ENCODE data around the gene VEZF1.

VEZF1 gene

GRCh38 chr17:57935833-57936807 is 51.9 kb downstream of the VEZF1 start:
- Mint-ChIP-seq H3K9me3 (no peaks in the 10 kb centered on the region), H3K27ac (peak overlapping the region; percentile 93)
- peak; percentile 43 for DNase-seq

GRCh38 chr17:57931488-57932137 is 56.4 kb downstream of the VEZF1 start:
- H3K27me3 Mint-ChIP-seq (ENCODE audit: low read depth, poor library complexity) = no peaks in the 10 kb centered on the region
- no peak for DNase-seq
- H3K4me1 Mint-ChIP-seq = peaks cover 84% of the 10 kb centered on the region
- peak overlapping the region; percentile 92 for H3K27ac Mint-ChIP-seq
- H3K36me3 Mint-ChIP-seq (ENCODE audit: low read depth) = no peaks in the 10 kb centered on the region
- H3K4me3 Mint-ChIP-seq = no peak overlapping the region
- no peaks in the 10 kb centered on the region for H3K9me3 Mint-ChIP-seq
- TF ChIP-seq, protein P1, sequence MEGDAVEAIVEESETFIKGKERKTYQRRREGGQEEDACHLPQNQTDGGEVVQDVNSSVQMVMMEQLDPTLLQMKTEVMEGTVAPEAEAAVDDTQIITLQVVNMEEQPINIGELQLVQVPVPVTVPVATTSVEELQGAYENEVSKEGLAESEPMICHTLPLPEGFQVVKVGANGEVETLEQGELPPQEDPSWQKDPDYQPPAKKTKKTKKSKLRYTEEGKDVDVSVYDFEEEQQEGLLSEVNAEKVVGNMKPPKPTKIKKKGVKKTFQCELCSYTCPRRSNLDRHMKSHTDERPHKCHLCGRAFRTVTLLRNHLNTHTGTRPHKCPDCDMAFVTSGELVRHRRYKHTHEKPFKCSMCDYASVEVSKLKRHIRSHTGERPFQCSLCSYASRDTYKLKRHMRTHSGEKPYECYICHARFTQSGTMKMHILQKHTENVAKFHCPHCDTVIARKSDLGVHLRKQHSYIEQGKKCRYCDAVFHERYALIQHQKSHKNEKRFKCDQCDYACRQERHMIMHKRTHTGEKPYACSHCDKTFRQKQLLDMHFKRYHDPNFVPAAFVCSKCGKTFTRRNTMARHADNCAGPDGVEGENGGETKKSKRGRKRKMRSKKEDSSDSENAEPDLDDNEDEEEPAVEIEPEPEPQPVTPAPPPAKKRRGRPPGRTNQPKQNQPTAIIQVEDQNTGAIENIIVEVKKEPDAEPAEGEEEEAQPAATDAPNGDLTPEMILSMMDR (IDR thresholded peaks at IDR 0.05) = no peak

More at GRCh38 chr17:57935833-57936807, 51.9 kb downstream of the VEZF1 start:
- Mint-ChIP-seq H3K4me3 (peak overlapping the region; percentile 57), H3K27me3 (ENCODE audit: low read depth, poor library complexity) (peaks cover 13% of the 10 kb centered on the region), H3K36me3 (ENCODE audit: low read depth) (no peaks in the 10 kb centered on the region), H3K4me1 (peaks cover 70% of the 10 kb centered on the region)
- TF ChIP-seq, protein P1 (IDR thresholded peaks at IDR 0.05) = no peak

DNA sequence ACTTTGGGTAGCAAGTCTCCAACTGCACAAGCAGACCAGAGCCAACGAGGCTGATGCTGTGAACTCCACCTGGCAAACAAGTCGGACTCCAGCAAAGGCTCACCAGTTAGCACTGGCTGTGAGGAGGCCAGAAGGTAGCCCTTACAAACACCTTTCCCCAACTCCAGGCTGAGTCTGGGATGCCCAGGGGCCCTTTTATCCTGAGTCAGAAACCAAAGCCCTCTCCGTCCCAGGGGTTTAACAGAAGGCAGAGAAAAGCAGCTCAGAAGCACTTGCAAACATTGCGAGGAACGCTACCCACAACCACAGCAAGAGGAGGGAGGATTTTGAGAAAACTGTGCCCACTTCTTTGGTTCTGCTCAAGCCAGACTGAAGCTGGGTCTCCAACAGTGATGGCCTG is 57.8 kb downstream of the VEZF1 start:
- Mint-ChIP-seq H3K4me1 (peaks cover 84% of the 10 kb centered on the region), H3K27ac (peak overlapping the region; percentile 55), H3K9me3 (no peaks in the 10 kb centered on the region), H3K4me3 (no peak overlapping the region), H3K27me3 (ENCODE audit: low read depth, poor library complexity) (no peaks in the 10 kb centered on the region), H3K36me3 (ENCODE audit: low read depth) (no peaks in the 10 kb centered on the region)
- DNase-seq = no peak
- TF ChIP-seq, protein P1 (IDR thresholded peaks at IDR 0.05) = no peak

GRCh38 chr17:57929386-57929785 is 58.7 kb downstream of the VEZF1 start:
- Mint-ChIP-seq H3K27me3 (ENCODE audit: low read depth, poor library complexity) (no peaks in the 10 kb centered on the region), H3K4me1 (peaks cover 86% of the 10 kb centered on the region), H3K9me3 (no peaks in the 10 kb centered on the region), H3K27ac (peak overlapping the region; percentile 53), H3K4me3 (no peak overlapping the region), H3K36me3 (ENCODE audit: low read depth) (peaks cover 1% of the 10 kb centered on the region)
- TF ChIP-seq, protein P1 (IDR thresholded peaks at IDR 0.05) = no peak
- no peak for DNase-seq

GRCh38 chr17:57928928-57929327 is 59.1 kb downstream of the VEZF1 start:
- no peak for DNase-seq
- Mint-ChIP-seq H3K4me1 (peaks cover 90% of the 10 kb centered on the region), H3K27ac (no peak overlapping the region), H3K36me3 (ENCODE audit: low read depth) (peaks cover 4% of the 10 kb centered on the region), H3K27me3 (ENCODE audit: low read depth, poor library complexity) (no peaks in the 10 kb centered on the region), H3K9me3 (no peaks in the 10 kb centered on the region), H3K4me3 (no peak overlapping the region)
- TF ChIP-seq, protein P1 (IDR thresholded peaks at IDR 0.05) = no peak
